Suppressor macrophage treated with lipopolysaccharide for 1 hour (primary cell): Measurements from ENCODE around the gene MPPED2.

Experiments
- DNase-seq, 3 donors: peaks; one replicate each; pipeline ENCODE4 v3.0.0-alpha.2; 2020 to 2022

MPPED2 gene

DNA sequence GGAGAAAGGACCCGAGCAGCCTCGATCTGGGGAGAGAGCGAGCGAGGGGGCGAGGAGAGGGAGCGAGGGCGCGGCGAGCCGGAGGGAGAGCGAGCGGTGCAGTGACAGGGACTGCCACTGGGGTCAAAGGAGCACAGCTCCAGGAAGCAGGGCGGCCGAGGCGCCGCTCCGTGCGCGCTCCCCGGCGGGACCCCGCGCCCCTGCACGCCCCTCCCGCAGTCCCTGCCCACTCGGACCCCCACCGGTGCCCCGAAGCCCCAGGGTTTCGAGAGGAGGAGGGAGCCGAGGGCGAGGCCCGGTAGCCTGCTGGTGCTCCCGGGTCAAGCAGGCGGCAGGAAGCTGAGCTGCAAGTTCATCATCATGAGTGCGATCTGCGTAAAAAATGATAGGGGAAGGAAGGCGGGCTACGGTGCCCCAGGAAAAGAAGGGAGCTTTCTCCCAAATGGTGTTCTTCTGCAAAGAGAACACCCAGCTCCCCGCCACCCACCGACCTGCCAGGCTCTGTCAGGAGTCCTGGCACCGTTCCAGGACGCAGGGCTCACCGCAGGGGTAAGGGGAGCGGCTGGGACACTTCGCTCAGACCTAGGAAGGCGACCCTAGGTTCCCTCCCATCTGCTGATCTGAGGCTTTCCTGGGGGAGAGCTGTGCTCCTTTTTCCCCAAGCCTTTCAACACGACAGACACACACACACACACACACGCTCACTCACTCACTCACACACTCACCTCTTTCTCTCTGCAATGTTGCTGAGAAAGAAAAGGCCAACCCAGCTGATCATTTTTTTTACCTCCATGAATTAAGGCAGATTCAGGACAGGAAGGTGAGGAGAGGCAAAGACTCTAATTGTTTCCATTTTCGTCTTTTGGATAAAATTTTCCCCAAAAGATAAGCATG is at the start of gene MPPED2:
MPPED2 (minus strand) TSS at position 103 of the 894 bp plus-strand sequence. CDS start 5,980 bp downstream, outside the sequence.
- peak; percentile 44 to 74 (median 56) for DNase-seq

- DNase-seq: no peak
Measured at GRCh38 chr11:30635401-30635989, 49.3 kb upstream of the MPPED2 start.

- no peak for DNase-seq
Measured at GRCh38 chr11:30631148-30631547, 45.0 kb upstream of the MPPED2 start.

GRCh38 chr11:30619767-30620166 is 33.6 kb upstream of the MPPED2 start:
- DNase-seq: no peak

- peak in 2 of 3 donors; percentile 13 to 21 for DNase-seq
Measured at GRCh38 chr11:30617762-30618161, 31.6 kb upstream of the MPPED2 start.

DNA sequence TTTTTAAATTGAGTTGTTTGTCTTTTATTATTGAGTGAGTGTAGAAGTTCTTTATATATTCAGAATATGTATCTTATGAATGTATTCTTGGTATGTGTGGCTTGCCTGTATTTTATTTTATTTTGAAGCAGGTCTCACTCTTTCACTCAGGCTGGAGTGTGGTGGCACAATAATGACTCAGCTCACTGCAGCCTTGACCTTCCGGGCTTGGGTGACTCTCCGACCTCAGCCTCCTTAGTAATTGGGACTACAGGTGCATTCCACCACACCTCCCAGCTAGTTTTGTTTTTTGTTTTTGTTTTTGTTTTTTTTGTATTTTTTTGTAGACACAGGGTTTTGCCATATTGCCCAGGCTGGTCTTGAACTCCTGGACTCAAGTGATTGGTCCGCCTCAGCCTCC is 24.5 kb upstream of the MPPED2 start:
- no peak for DNase-seq

DNA sequence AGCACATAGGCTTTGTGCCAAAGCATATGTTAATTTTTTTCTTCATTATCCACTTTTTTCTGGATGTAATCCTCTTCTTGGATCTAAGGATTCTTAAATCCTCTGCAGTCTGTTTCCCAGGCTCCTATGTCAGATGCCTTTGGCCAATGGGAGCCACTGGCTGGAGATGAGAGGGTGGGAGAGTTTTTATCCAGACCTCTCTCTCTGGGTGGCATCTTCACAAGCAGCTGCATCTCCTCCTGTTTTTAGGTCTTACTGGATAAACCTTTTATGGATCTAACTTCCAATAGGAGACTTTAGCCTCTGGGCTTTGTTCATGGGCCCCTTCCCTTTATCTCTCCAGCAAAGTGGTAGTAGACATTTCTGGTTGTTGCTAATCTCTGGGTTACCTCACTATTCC is 22.4 kb upstream of the MPPED2 start:
- no peak for DNase-seq

DNA sequence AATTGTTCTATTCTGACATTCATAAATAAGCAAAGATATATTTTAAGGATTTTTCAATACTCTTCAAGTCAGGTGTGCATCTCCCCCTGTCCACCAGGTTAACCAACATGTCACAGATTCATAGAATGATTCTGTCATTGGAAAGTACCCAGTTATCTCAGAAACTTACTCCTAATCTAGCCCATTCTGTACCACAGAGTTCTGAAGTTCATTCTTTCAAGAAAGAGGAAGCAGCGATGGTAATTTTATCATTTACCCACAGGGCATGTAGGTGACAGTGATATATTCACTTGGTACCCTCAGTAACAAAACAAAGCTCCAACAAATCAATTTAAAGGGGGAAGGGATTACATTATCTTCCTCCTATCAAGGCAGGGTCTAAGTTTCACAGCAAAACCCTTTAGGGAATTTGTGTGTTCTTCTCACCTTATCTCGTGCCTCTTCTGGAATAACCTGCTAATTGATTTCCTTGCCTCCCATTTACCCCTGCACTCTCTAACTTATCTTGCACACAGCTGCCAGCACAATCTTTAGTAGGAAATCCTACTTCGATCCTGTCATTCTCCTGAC is 19.0 kb upstream of the MPPED2 start:
- no peak for DNase-seq

- DNase-seq: no peak
Measured at GRCh38 chr11:30603357-30603756, 17.2 kb upstream of the MPPED2 start.

DNA sequence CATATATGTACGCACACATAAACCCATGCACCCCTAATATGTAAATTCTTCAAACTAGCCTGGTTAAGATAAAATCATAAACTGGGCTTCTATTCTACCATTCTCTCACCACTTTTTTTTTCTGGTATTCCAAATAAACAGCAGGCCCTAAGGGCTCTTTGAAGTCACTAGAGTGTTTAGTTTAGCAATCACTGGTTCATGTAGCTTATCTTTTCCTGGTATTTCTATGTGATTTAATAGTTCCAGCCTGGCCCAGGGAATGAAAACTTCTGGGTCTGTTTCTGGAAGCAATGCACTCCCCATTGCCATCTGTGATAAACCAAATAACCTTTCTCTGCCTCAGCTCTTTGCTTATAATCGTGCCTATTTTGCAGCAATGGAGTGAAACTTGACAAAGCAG is 10.7 kb upstream of the MPPED2 start:
- DNase-seq: no peak

GRCh38 chr11:30595934-30596333 is 9.8 kb upstream of the MPPED2 start:
- DNase-seq: no peak

GRCh38 chr11:30594646-30595411 is 8.7 kb upstream of the MPPED2 start:
- no peak for DNase-seq

DNA sequence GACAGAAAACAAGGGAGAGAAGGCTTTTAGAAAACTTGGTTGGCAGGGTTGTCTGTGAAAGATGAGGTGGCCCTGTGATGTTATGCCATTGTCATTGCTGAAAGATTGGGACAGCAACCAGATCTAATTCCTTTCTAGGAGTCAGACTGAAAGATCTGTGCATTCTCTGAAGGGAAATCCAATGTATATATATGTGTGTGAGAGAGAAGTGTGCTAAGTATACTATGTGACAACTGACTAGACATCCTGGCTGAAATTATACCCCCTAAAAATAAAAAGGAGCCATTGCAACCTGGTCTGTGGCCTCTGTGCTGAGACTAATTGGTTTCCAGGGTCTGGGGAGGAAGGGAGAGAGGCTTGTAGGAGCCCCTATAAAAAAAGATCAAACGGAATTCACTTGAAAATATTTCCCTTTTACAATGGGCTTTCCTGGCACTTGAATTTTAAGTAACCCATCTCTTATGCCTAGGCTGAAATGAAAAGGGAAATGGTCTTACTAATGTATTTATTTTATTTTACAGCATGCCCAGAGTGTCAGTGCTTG is 1.2 kb upstream of the MPPED2 start:
- DNase-seq: no peak

GRCh38 chr11:30585892-30586250 is 282 bp downstream of the MPPED2 start:
- DNase-seq: peak in 2 of 3 donors; percentile 8 to 36

GRCh38 chr11:30585125-30585891 is 845 bp downstream of the MPPED2 start:
- DNase-seq: peak; percentile 22 to 42 (median 24)

GRCh38 chr11:30583476-30584280 is 2.5 kb downstream of the MPPED2 start:
- DNase-seq: no peak

DNA sequence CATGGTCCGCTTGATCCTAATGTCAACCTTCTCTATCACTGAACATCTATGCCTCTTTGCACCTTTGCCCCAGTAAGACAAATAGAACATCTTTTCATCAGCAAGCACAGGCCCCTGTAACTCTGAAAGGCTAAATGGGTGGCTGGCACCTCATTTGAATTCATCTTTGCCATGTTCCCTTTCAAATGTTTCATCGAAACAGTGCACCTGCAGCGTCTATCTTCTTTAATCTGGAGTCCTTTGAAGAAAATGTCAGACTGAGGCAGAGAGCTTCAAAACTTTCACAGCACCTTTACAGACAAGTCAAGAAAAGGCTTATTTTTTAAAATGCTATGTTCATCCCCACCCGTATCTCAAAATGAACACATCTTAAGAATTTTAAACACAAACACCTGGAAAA is 3.4 kb downstream of the MPPED2 start:
- DNase-seq: no peak

GRCh38 chr11:30581675-30582074 is 4.5 kb downstream of the MPPED2 start:
- DNase-seq: no peak

DNA sequence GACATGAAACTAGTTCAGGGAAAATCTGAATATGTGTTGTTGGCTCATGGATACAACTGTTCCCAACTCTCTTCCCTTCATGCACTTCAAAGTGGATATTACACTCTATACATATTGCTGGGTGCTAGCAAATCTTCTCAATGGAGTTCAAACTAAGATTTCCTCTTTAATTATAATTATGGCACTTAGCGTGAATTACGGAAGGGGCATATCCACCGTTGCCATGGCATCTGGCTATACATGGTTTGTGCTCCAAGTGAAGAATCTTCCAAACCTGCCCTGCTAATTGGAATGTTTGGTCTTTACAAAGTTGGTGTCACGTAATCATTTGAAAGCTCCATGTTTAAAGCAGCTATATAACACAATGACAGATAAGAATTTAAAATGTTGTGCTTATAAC is 5.6 kb downstream of the MPPED2 start:
- no peak for DNase-seq

GRCh38 chr11:30579415-30580175 is 6.6 kb downstream of the MPPED2 start:
- DNase-seq: no peak
